ENCODE measurements around the gene CRMP1.
"Not testable (repeated sequence)": the region's sequence is repeated elsewhere in the genome, so short reads cannot be mapped to it uniquely, and the experiment has no call there.

CRMP1 gene

GRCh38 chr4:5822619-5823018 is 70.3 kb downstream of the CRMP1 start:
- DNase-seq (ENCODE audit: low spot score) = no peak

GRCh38 chr4:5821665-5822358 is 71.1 kb downstream of the CRMP1 start:
- peak; percentile 70 for DNase-seq (ENCODE audit: low spot score)

GRCh38 chr4:5816851-5817375 is 76.0 kb downstream of the CRMP1 start:
- no peak for DNase-seq (ENCODE audit: low spot score)

GRCh38 chr4:5816101-5816500 is 76.8 kb downstream of the CRMP1 start:
- no peak for DNase-seq (ENCODE audit: low spot score)

- no peak for DNase-seq (ENCODE audit: low spot score)
These were observed 77.2 kb downstream of the CRMP1 start for GRCh38 chr4:5815641-5816040.

GRCh38 chr4:5814421-5814820 is 78.5 kb downstream of the CRMP1 start:
- DNase-seq (ENCODE audit: low spot score) = no peak

GRCh38 chr4:5813882-5814255 is 79.0 kb downstream of the CRMP1 start:
- DNase-seq (ENCODE audit: low spot score) = no peak

- peak; percentile 74 for DNase-seq (ENCODE audit: low spot score)
These were observed 80.2 kb downstream of the CRMP1 start for GRCh38 chr4:5812506-5813229.

- DNase-seq (ENCODE audit: low spot score) = not testable (repeated sequence)
These were observed 80.8 kb downstream of the CRMP1 start for GRCh38 chr4:5812057-5812456.

- DNase-seq (ENCODE audit: low spot score) = no peak
These were observed 82.0 kb downstream of the CRMP1 start for GRCh38 chr4:5810770-5811430.

GRCh38 chr4:5810151-5810550 is 82.7 kb downstream of the CRMP1 start:
- no peak for DNase-seq (ENCODE audit: low spot score)

- no peak for DNase-seq (ENCODE audit: low spot score)
These were observed 83.6 kb downstream of the CRMP1 start for GRCh38 chr4:5809216-5809776.

- no peak for DNase-seq (ENCODE audit: low spot score)
These were observed 84.7 kb downstream of the CRMP1 start for GRCh38 chr4:5808081-5808741.

GRCh38 chr4:5805270-5805669 is 87.6 kb downstream of the CRMP1 start:
- no peak for DNase-seq (ENCODE audit: low spot score)

GRCh38 chr4:5804656-5805055 is 88.2 kb downstream of the CRMP1 start:
- no peak for DNase-seq (ENCODE audit: low spot score)

- no peak for DNase-seq (ENCODE audit: low spot score)
These were observed 90.3 kb downstream of the CRMP1 start for GRCh38 chr4:5802565-5802964.

- DNase-seq (ENCODE audit: low spot score) = no peak
These were observed 91.2 kb downstream of the CRMP1 start for GRCh38 chr4:5801696-5802095.

GRCh38 chr4:5800496-5800895 is 92.4 kb downstream of the CRMP1 start:
- no peak for DNase-seq (ENCODE audit: low spot score)

GRCh38 chr4:5799406-5799805 is 93.5 kb downstream of the CRMP1 start:
- DNase-seq (ENCODE audit: low spot score) = no peak

- DNase-seq (ENCODE audit: low spot score) = no peak
These were observed 93.9 kb downstream of the CRMP1 start for GRCh38 chr4:5798946-5799345.

- no peak for DNase-seq (ENCODE audit: low spot score)
These were observed 94.4 kb downstream of the CRMP1 start for GRCh38 chr4:5798462-5798861.

GRCh38 chr4:5797866-5798265 is 95.0 kb downstream of the CRMP1 start:
- DNase-seq (ENCODE audit: low spot score) = no peak
